GM21360 (cell line): ENCODE results near the gene HOXD8.

Experiments
- ATAC-seq: cut with Tn5 transposase; IDR thresholded peaks from one replicate; pipeline ENCODE4 v1.9.1; 2021; ENCODE audit warnings: mild to moderate bottlenecking, moderate library complexity; ENCODE audit not compliant: unreplicated experiment

Gene HOXD8

DNA sequence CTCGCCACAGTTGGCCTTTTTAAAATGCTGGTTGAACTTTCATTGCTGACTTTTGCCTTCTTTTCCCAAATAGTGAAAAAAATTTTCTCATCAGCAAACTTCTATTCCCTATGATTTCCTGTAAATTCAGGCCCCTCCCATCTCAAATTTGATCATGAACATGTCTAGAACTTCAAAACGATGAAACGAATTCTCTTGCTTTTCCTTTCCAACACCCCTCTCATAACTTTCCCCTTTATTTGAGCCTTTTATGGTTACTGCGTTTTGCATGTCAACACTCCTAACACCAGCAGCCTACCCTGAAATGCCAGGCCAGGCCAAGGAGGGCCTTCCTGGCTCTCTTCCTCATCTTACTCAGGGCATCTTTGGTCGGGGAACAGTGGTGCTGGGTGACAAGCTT is 38.6 kb upstream of the HOXD8 start:
- no peak for ATAC-seq

DNA sequence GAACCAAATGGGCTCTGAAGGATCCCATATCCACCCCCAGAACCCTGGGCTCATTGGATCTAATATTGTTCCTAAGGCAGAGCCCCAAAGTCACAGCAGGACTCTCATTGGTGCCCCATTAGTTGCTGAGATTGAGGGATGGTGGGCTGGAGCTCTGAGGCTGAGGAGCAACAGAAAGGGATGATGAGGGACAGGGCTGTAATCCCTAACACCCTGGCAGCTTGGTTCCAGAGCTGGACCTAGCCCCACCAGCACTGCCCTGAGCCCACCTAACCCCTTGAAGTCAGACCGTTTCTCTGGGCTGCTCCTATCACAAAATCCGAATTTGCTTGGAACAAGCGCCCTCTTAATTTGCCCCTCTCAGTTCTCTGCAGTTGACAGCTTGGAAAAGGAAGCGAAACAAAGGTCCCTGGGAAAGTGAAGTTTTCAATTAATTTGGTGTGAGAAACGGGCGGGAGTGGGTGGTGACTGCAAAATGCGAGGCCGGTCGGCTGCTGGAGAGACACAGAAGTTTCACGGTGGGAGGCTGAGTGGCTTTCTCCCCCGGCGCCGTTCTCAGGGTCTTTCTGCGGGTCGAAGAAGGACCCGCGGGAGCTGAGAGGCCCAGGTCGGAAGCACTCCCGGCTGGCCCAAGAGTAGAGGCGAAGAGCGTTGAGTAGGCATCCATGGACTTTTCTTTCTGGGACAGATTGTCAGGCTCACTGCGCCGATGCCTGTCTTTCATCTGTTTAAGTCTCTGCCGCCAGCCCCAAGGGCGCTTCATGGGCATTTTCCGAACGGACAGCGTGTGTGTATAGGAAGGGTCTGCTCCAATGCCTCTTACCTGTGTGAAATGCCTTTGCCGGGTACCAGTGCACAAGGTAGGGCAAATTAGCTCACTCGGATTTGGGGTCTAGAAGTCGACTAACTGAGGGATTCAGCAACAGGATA is 37.9 kb upstream of the HOXD8 start:
- ATAC-seq: no peak

DNA sequence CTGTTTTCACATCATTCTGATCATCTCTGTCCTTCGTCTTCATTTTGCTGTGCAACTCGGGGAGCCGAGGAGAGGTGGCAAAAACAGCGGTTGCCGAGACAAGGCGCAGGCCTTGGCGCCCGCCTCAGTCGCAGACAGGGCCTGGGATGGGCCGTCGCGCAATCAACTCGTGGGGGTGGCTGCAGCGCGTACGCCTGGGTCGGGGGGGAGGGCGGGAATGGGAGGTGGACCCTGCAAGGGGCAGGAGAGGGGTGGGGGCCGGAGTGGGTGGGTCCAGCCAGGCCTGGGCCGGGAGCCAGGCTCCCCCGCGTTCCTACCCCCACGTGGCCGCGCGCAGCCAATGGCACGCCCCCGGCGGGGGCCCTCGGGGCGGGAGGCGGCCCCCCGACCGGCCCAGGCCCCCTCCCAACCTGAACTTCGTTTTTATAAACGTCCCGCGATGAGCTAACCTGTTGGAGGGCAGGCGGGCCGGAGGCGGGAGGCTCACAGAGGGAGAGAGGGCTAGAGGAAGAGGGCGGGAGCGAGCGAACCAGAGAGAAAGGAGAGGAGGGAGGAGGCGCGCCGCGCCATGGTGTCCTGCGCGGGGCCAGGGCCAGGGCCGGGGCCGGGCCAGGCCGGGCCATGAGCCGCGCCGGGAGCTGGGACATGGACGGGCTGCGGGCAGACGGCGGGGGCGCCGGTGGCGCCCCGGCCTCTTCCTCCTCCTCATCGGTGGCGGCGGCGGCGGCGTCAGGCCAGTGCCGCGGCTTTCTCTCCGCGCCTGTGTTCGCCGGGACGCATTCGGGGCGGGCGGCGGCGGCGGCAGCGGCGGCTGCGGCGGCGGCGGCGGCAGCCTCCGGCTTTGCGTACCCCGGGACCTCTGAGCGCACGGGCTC is 37.0 kb upstream of the HOXD8 start, which contains the start of gene HOXD13:
Gene HOXD13, plus strand, starts transcription at position 452 of the 875 bp plus-strand sequence. Its CDS starts 170 bp downstream, at position 622.
- no peak for ATAC-seq

DNA sequence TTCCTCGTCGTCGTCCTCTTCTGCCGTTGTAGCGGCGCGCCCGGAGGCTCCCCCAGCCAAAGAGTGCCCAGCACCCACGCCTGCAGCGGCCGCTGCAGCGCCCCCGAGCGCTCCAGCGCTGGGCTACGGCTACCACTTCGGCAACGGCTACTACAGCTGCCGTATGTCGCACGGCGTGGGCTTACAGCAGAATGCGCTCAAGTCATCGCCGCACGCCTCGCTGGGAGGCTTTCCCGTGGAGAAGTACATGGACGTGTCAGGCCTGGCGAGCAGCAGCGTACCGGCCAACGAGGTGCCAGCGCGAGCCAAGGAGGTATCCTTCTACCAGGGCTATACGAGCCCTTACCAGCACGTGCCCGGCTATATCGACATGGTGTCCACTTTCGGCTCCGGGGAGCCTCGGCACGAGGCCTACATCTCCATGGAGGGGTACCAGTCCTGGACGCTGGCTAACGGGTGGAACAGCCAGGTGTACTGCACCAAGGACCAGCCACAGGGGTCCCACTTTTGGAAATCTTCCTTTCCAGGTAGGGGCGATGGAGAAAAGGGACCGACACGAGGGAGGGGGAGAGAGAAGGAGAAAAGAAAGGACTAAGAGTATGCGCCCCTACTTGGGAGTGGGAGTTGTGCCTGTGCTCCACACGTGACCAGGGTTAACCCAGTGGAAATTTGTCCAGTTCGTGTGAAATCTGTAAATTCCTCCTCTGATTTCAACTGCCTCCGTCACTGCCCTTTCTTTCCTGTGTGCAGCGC is 36.2 kb upstream of the HOXD8 start:
- no peak for ATAC-seq

DNA sequence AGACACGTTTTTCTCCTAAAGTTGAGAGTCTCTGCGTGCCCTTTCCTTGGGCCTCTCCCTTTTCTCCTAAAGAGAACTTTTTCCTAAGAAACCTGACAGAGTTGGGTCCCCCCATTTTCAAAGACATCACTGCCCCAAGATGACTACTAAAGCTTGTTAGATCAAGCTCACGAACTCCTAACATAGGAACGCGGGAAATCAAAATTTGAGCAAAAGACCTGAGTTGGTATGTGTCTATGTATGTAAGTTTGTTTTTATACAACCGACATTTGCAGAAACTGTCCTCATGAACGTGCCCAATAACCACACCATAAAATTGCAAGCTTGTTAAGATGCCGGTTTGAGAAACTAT is 35.6 kb upstream of the HOXD8 start:
- no peak for ATAC-seq

DNA sequence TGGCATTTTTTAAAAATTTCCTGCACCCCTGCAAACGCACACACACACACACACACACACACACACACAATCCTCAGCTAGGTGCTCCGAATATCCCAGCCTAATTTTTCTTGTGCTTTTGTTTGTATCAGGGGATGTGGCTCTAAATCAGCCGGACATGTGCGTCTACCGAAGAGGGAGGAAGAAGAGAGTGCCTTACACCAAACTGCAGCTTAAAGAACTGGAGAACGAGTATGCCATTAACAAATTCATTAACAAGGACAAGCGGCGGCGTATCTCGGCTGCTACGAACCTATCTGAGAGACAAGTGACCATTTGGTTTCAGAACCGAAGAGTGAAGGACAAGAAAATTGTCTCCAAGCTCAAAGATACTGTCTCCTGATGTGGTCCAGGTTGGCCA is 35.2 kb upstream of the HOXD8 start:
- no peak for ATAC-seq

DNA sequence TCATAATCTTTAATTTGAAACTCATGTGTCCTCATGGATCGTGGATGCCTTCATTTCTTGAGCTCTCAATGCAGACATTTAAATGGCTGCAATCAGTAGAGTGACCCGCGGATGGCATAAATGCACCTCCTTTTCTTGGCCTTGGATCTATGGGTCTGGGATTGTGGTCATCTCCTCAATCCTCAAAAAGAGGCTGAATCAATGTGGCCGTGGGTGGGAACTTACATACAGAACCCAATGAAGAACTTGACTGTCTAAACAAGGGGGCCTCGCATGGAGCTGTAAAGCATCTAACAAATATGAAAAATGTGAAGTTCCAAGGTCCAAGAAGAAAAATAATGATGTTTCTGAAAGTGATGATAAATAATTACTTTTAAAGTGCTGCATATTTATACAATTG is 34.1 kb upstream of the HOXD8 start:
- no peak for ATAC-seq

DNA sequence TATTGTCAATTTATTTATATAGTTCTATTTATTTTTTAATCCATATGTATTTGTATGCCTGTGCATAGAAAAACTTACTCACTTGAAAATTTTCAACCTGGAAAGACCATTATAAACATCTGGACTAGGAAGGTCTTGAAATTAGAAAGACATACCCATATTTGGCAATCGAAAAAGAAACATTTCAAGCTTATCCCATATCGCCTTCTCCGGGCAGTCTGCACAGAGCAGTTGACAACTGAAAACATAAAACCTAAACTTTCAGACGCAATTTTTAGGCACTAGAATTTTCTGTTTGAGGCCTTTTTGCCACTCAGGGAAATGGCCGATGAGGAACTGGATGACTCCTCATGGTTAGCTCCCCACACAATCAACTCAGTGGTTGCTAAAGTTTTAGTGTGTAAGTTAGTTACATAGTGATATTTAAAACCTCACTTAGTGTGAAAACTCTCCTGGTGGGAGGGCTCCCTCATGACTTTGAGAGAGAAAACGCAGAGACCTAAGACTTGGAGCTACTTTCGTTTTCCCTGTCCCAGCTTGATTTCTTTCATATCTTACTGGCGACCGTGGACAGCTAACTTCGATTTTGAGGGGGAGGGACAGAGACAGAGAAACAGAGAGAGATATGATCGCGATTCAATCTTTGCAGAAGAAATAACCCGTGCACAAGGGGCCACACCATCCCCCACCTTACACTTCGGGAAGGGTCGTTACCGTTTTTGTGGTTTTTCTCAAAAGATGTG is 33.1 kb upstream of the HOXD8 start:
- no peak for ATAC-seq

DNA sequence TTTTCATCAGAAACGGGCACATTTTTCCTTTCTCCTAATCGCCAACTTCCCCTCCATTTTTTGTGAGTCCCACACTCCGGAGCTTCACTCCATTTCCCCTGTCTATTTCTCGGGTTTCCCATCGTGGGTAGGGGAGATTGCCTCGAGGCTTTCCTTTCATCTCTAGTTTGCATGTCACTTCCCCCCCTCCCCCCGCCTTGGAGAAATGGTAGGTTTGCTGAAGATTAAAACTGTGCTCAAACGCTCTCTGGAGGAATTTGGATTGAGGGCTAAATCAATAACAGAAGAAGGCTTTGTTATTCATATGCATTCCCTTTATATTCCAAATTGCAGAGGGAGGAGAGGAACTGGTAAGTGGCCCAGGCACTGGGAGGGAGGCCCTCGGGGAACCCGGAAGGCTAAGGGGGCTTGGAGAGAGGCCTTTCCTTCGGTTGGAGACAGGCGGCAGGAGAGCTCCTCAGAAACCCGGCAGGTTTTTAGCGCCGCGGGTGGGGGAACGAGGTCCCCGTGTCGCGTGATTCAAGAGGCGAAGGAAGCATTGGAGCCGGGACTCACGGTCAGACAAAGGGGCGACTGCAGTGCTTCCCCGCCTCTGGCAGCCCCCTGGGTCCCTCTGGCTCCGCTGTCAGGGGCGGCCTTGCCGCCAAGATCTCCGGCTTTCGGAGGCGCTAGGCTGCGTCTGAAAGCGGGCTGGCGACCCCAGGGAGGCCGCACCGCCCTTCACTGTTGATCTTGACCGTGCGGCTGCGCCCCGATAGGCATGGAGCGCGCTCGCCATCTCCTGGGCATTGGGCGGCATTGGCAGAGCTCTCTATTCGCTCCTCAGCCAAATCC is 32.3 kb upstream of the HOXD8 start:
- peak; percentile 76 for ATAC-seq

DNA sequence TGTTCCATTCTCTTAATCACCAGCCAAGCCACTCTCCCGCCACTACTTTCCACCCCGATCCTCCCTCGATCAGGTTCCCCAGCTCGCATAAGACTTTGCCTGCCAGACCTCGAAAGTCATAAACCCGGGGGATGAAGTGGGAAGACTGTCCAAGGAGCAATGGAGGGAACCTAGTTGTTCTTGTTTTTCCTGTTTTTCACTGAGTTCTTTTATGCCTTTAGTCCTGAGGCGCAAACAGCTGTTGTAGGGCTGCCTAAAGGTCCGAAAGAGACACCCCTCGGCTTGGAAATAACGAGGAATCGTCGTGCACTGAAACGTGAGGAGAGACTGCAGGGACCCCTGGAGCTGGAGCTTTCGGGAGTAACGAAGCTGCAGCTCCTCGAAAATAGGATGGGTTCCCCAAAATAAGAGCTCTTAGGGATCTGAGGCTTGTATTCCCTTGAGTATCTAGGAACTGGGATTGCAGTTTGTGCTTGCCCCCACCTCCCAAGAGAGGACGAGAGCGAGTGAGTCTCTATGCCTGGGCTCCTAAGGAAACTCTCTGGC is 31.6 kb upstream of the HOXD8 start:
- no peak for ATAC-seq

DNA sequence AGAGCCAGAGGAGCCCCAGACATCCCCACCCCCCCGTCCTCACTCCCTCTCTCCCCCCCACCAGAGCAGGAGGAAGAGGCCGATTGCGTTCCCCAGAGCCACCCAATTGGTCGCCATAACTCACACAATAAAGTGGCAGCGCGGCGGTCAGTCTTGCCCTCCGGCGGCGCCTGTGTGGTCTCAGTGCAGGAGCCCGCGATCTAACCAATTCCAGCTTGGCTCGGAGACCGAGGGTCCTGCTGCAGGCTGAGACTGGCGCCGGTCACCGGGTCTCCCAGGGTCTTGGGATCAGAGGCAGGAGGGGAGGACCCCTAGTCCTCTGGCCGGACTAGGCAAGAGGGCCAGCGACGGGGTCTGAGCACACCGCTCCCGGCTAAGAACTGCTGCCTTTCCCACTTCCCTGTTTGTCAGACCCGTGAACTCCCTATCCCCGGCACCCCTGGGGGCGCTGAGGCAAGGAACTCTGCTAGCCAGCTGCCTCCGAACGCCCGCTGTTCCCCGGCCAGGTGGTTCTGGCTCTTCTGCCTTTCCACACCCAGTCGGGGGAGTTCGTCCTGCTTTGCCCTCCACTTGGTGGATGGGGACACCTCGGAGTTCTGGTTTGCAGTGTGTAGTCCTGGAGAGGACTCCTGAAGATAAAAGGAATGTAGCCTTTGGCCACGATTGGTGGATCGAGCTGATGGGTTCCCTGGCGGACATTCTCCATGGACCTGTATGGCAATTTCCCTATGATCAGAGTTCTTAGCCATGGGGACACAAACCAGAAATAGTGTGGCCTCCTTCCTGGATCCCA is 30.9 kb upstream of the HOXD8 start:
- ATAC-seq: no peak

DNA sequence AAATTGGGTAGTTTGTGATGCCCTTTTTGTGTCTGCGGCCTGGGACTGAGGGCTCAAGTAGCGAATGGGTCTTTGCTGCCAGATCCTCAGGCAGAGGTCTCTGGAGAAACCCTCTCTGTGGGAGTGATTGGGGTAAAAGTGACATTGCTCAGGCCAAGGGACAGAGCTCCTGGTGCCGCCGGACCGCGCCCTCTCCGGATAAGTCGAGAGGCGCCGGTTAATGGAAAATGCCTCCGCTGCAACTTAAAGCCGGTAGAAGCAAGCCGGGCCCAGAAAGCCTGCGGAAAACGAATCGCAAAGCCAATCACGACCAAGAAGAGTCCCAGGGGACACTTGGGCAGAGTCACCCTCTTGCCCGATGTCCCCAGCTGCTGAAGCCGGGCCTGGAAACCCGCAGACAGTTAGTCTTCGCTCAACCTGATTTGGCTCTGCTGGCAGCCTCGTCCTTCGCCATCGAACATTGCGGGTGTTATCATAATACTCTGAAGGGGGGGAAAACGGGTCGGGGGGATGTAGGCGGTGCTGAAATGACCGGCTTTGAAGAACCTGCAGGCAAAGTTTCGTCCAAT is 30.3 kb upstream of the HOXD8 start:
- ATAC-seq: no peak

DNA sequence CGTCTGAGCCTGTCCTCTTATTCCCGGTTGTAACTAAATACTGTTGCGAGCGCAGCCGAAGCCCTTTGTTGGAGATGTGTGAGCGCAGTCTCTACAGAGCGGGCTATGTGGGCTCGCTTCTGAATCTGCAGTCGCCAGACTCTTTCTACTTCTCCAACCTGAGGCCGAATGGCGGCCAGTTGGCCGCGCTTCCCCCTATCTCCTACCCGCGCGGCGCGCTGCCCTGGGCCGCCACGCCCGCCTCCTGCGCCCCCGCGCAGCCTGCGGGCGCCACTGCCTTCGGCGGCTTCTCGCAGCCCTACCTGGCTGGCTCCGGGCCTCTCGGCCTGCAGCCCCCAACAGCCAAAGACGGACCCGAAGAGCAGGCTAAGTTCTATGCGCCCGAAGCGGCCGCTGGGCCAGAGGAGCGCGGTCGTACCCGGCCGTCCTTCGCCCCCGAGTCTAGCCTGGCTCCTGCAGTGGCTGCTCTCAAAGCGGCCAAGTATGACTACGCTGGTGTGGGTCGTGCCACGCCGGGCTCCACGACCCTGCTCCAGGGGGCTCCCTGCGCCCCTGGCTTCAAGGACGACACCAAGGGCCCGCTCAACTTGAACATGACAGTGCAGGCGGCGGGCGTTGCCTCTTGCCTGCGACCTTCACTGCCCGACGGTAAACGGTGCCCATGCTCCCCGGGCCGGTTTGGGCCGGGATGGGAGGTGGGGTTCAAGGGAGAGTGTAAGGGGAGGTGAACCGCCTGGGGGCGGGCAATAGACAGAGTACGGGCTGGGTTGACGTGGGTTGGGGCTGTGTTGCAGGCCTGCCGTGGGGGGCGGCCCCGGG is 29.6 kb upstream of the HOXD8 start, which contains the start of gene HOXD12:
Gene HOXD12, plus strand, starts transcription at position 68 of the 819 bp plus-strand sequence. Its CDS starts 7 bp downstream, at position 75.
- ATAC-seq: no peak

DNA sequence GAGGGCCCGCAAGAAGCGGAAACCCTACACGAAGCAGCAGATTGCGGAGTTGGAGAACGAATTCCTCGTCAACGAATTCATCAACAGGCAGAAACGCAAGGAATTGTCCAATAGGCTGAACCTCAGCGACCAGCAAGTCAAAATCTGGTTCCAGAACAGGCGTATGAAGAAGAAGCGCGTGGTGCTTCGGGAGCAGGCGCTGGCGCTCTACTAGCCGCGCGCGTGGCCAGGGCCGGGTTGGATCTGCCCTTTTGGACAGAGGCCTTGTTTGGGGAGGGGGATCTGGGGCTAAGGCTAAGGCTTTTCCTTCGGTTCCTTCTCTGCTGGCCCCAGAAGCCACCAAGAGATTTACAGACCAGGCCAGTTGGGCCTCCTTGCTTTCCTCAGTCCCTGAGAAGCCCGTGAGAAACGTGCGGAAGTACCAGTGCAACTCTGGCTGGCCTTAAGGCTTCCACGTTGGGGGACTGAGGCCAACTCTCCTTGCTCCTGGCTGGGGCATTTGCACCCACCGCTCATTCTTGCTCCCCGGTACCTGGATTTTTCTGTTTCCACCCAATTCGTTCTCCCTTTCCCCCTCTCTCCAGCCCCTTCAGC is 28.9 kb upstream of the HOXD8 start:
- ATAC-seq: no peak

DNA sequence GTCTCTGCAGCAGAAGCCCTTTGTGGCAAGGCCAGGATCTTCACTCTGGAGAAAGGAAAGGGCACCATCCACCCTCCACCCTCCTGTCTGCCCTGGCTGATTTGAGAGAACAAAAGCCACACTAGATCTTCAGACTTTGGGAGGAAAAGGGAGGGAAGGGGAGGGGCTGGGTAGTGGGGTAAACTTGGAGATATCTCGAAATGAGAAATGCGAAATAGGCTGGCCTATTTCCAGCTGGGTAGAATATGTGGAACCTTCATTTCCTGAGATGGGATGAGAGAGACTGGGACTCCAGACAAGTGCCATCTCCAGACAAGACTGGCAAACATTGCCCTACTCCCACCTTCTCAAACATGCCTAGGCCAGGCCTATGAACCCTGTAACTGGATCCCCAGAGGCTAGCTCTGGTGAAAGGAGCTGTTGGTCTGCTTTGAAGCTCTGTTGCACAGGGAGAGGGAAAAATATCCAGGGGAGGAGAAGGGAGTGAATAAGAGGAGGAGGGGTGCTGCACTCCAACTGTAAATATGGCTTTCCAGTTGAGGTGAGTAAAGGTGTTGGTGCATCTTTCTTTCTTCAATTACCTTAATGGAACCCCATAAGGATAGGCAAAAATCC is 28.2 kb upstream of the HOXD8 start:
- no peak for ATAC-seq

DNA sequence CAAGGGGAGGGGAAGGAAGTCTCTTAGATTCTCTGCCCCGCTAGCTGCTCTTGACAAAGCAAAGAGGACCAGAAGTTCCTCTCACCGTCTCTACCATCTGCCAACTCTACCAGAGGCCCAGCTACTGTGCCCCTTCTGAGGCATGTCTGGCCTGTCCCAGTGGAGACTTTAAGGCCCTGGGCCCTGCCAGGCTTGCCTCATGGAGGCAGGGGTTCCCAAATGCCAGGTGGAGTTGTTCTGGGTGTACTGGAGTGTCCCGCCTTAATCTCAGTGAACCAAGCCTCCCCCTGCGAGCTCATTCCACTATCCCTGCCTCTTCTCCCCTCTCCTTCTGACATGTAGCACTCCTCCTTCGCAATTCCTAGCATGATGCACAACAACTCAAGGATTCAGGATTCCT is 27.7 kb upstream of the HOXD8 start:
- ATAC-seq: no peak
